ENCODE measurements around the gene LRP5. TPM values are rescaled to one million over a fixed set of nuclear protein-coding genes. Genes with fewer than 3 reads are reported as not detected.

LRP5 gene
- total and polyA plus RNA-seq, 10 donors: 3.9 to 21.8 (median 14.1) TPM

DNA sequence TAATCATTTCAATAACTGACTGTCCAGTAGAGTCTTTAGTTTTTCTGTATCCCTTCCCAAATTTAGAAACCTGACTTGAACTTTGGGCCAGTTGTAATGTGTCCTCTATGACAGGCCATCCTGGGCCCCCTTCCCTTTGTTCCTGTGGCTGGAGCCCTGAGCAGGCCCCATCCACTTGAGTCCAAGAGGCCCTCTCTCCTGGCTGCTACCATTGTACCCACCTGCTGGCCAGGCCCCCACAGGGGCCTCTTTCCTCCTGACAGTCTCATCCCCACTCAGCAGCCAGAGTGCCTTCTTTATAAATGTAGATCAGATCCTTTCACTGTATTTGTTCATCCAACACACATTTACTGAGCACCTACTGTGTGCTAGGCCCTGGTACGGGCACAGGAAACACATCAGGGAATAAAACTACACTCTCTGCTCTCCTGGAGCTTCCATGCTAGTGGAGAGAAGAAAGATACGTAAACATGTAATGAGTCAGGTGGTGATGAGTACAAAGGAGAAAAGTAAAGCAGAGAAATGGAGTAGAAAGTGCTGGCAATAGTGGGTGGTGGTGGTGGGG lies 2.7 kb upstream of the LRP5 start:
- intact Hi-C loops (cut with DNase I; ENCODE audit: low total_unique reads): no loop called here
- H3K27me3 ChIP-seq (replicated peaks in 1 of 7): peaks cover 0 to 37% (median 17%) of the 10 kb centered on the region in 7 donors
- no peak overlapping the region for H3K27ac ChIP-seq
- H3K4me3 ChIP-seq: no peak overlapping the region
- no peaks in the 10 kb centered on the region for H3K36me3 ChIP-seq
- peaks cover 9 to 33% (median 24%) of the 10 kb centered on the region in 6 donors for H3K4me1 ChIP-seq
- WGBS, 5 donors: 83 to 97% (median 89%) methylated on average over 2 of the region's 2 CpGs
- DNase-seq: no peak
- TF ChIP-seq POLR2A (IDR thresholded peaks at IDR 0.05) (no peak), POLR2AphosphoS5 (IDR thresholded peaks at IDR 0.05) (no peak)
- TF ChIP-seq, protein P1, sequence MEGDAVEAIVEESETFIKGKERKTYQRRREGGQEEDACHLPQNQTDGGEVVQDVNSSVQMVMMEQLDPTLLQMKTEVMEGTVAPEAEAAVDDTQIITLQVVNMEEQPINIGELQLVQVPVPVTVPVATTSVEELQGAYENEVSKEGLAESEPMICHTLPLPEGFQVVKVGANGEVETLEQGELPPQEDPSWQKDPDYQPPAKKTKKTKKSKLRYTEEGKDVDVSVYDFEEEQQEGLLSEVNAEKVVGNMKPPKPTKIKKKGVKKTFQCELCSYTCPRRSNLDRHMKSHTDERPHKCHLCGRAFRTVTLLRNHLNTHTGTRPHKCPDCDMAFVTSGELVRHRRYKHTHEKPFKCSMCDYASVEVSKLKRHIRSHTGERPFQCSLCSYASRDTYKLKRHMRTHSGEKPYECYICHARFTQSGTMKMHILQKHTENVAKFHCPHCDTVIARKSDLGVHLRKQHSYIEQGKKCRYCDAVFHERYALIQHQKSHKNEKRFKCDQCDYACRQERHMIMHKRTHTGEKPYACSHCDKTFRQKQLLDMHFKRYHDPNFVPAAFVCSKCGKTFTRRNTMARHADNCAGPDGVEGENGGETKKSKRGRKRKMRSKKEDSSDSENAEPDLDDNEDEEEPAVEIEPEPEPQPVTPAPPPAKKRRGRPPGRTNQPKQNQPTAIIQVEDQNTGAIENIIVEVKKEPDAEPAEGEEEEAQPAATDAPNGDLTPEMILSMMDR (IDR thresholded peaks at IDR 0.05 in 8 of 11, conservative IDR thresholded peaks at IDR 0.05 in 3 of 11): no peak
- H3K9me3 ChIP-seq: no peaks in the 10 kb centered on the region

DNA sequence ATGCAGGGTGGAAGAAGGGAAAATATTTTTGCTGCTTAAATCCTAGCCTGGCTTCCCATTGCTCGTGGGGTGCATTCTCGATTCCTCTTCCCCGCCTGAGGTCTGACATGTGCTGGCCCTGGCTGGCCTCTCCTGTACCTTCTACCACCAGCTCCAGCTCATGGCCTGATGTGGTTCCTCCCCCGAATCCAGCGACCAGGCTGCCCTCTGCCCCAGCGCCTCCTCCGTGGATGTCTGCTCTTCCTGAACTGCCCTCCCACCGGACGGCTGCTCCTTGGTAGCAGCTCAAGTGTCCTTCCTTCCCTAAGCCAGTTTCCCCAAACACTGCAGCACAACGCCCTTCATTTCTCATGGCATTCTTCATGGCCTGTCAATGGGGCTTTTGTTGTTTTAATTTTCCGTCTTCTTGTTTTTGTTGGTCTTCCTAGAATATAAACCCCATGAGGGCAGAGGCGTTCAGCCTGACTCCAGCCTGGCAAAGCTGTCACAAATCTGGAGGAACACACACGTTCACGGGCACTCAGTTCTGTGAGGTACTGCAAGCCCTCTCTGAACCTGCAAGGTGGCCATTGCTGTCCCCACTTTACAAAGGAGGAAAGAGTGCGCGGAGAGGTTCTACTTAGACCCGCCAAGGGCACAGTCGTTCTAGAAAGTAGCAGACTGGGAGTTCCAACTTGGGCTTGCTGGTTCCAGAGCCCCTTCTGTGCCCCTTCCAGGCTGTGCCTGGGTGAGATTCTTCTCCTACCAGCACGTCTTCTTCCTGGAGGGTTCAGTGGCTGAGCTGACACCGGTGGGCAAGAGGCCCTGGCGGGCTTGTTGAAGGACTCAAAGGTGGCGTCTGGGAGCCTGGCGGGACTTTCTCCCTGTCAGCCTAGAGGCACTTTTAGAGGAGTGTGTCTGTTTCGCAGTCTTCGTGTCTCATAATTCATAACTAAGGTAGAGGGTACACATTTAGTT lies 953 bp upstream of the LRP5 start:
- WGBS, 5 donors: 65 to 74% (median 66%) methylated on average over 25 of the region's 25 CpGs
- intact Hi-C loops (cut with DNase I; ENCODE audit: low total_unique reads): no loop called here
- no peaks in the 10 kb centered on the region for H3K9me3 ChIP-seq
- peak overlapping the region in 3 of 8 donors; percentile 23 to 51 (median 38) for H3K27ac ChIP-seq
- peak overlapping the region in 2 of 8 donors; percentile 57 to 81 for H3K4me3 ChIP-seq
- H3K4me1 ChIP-seq: peaks cover 9 to 45% (median 32%) of the 10 kb centered on the region in 6 donors
- TF ChIP-seq POLR2AphosphoS5 (IDR thresholded peaks at IDR 0.05) (peak in 1 of 3 donors; percentile 37), POLR2A (IDR thresholded peaks at IDR 0.05) (no peak)
- TF ChIP-seq, protein P1 (IDR thresholded peaks at IDR 0.05 in 8 of 11, conservative IDR thresholded peaks at IDR 0.05 in 3 of 11): no peak
- DNase-seq: no peak
- no peaks in the 10 kb centered on the region for H3K36me3 ChIP-seq
- peaks cover 0 to 55% (median 17%) of the 10 kb centered on the region in 7 donors for H3K27me3 ChIP-seq (replicated peaks in 1 of 7)

DNA sequence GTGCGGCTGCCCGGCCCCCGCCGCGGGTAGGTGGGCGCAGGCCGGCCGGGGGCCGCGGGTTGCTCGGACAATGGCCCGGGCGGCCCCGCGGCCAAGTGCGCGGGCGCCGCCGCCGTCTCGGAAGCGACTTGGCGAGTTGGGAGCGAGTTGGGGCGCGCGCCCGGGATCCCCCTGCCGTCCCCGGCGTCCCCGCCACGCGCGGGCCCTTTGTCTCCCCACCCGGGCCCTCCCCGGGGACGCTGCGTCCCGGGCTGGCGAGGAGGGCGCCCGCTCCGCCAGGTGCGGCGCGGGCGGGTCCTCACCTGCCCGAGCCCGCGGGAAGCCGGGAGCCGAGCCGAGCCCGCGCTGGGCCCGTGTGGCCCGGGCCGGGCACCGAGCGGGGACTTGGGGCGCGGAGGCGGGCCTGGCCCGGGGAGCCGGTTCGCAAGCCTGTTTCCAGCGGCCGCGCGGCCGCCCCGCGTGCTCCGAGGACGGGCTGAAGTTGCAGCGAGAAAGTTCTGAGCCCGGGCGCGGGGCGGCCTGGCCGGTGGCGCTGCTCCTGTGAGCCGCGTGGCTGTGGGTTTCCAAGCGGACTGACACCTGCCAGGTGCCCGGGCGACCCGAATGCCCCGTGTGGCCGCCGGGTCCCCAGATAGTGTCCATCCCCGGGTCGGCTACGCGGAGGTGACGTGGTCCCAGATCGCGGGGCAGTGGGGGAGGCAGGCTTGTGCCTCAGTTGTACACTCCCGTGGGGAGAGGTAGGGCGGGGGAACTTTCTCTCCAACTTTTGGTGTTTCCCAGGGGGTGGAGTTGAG lies 586 bp downstream of the LRP5 start:
- Histone ChIP-seq H3K27ac (peak overlapping the region in 2 of 8 donors; percentile 42 to 47), H3K9me3 (no peaks in the 10 kb centered on the region), H3K4me3 (peak overlapping the region; percentile 40 to 81 (median 48)), H3K36me3 (no peaks in the 10 kb centered on the region), H3K27me3 (replicated peaks in 1 of 7) (peaks cover 0 to 69% (median 17%) of the 10 kb centered on the region in 7 donors), H3K4me1 (peaks cover 9 to 57% (median 44%) of the 10 kb centered on the region in 6 donors)
- TF ChIP-seq, protein P1 (IDR thresholded peaks at IDR 0.05 in 8 of 11, conservative IDR thresholded peaks at IDR 0.05 in 3 of 11): no peak
- no peak for DNase-seq
- intact Hi-C loops (cut with DNase I; ENCODE audit: low total_unique reads): no loop called here
- WGBS, 5 donors: 1 to 2% (median 1%) methylated on average over 22 to 102 of the region's 102 CpGs
